ENCODE data around the gene MAGI2.
A peak's percentile ranks its signal among the peaks of the same experiment; 100 is the strongest.
"Not testable (repeated sequence)": the region's sequence is repeated elsewhere in the genome, so short reads cannot be mapped to it uniquely, and the experiment has no call there.

Gene MAGI2

GRCh38 chr7:78002021-78002420 lies 1451.4 kb downstream of the MAGI2 start:
- DNase-seq, result no peak

- DNase-seq, result not testable (repeated sequence)
Observed at GRCh38 chr7:77999168-77999567, 1454.3 kb downstream of the MAGI2 start.

GRCh38 chr7:77995717-77996116 lies 1457.8 kb downstream of the MAGI2 start:
- DNase-seq, result peak; percentile 71

- DNase-seq, result no peak
Observed at GRCh38 chr7:77993838-77994237, 1459.6 kb downstream of the MAGI2 start.

- DNase-seq, result peak; percentile 35
Observed at GRCh38 chr7:77991656-77992055, 1461.8 kb downstream of the MAGI2 start.

- peak; percentile 50 for DNase-seq
Observed at GRCh38 chr7:77989981-77990566, 1463.4 kb downstream of the MAGI2 start.

- DNase-seq, result peak; percentile 12
Observed at GRCh38 chr7:77985974-77986339, 1467.5 kb downstream of the MAGI2 start.

GRCh38 chr7:77985232-77985973 lies 1468.1 kb downstream of the MAGI2 start:
- peak; percentile 24 for DNase-seq

GRCh38 chr7:77983973-77984372 lies 1469.5 kb downstream of the MAGI2 start:
- no peak for DNase-seq

- no peak for DNase-seq
Observed at GRCh38 chr7:77982926-77983550, 1470.4 kb downstream of the MAGI2 start.

GRCh38 chr7:77980087-77980713 lies 1473.3 kb downstream of the MAGI2 start:
- DNase-seq, result peak; percentile 11

GRCh38 chr7:77979219-77979618 lies 1474.2 kb downstream of the MAGI2 start:
- DNase-seq, result no peak

GRCh38 chr7:77975672-77976480 lies 1477.6 kb downstream of the MAGI2 start:
- no peak for DNase-seq

GRCh38 chr7:77971726-77972125 lies 1481.7 kb downstream of the MAGI2 start:
- no peak for DNase-seq

- DNase-seq, result no peak
Observed at GRCh38 chr7:77967429-77967828, 1486.0 kb downstream of the MAGI2 start.

Measured in islet precursor cell (in vitro differentiated cells).